Peyer's patch (tissue), 4 donors: ENCODE measurements around the gene TBX3. TPM values are rescaled to one million over a fixed set of nuclear protein-coding genes. Genes with fewer than 3 reads are reported as not detected.

Source experiments
- DNase-seq, 3 donors: peaks; one replicate each; pipeline ENCODE4 v3.0.0-alpha.2; 2017 to 2019
- H3K27ac ChIP-seq, 4 donors: fragments of 200-600 bp; sonication (generic); one replicate each; pipeline ENCODE4 v1.5.1; 2016 to 2019
- H3K27me3 ChIP-seq, 2 donors: fragments of 200-600 bp; sonication (generic); one replicate each; pipeline ENCODE4 v1.5.1; 2019
- H3K36me3 ChIP-seq, 3 donors: fragments of 200-600 bp; sonication (generic); one replicate each; pipeline ENCODE4 v1.5.1; 2016 to 2019
- H3K4me1 ChIP-seq, 4 donors: fragments of 200-600 bp; sonication (generic); one replicate each; pipeline ENCODE4 v1.5.1; 2016 to 2019
- H3K4me3 ChIP-seq, 4 donors: fragments of 200-600 bp; sonication (generic); 1 replicate in 3 of 4; 2 replicates in 1 of 4; pipeline ENCODE4 v1.5.1; 2016 to 2019; ENCODE audit warnings: mild to moderate bottlenecking in 1 of 4
- H3K9me3 ChIP-seq, 4 donors: fragments of 200-600 bp; sonication (generic); one replicate each; pipeline ENCODE4 v1.5.1; 2016 to 2019; ENCODE audit warnings: mild to moderate bottlenecking in 1 of 4
- CTCF ChIP-seq, 6 experiments: fragments of 450-650 bp in 4 of 6; fragments of 200-600 bp in 2 of 6; sonication (generic) in 1 of 6; IDR thresholded peaks; one replicate each; pipeline ENCODE4 v1.5.1; 2017 to 2019; ENCODE audit warnings: antibody characterized with exemption in 6 of 6, mild to moderate bottlenecking in 3 of 6, moderate library complexity in 1 of 6
- POLR2A ChIP-seq, 2 donors: fragments of 450-650 bp; IDR thresholded peaks; one replicate each; pipeline ENCODE4 v1.5.1; 2017; ENCODE audit warnings: antibody characterized with exemption in 2 of 2, mild to moderate bottlenecking in 2 of 2, moderate library complexity in 2 of 2
- total RNA-seq, 4 donors: library from RNA; depleted of rRNA; stranded (reverse); fragments of >200 nt; gene quantifications; one replicate each; pipeline ENCODE4 v1.1.0, GENCODE V29; 2016

TBX3 gene
- total RNA-seq, 4 donors from 2014 or later = 50.3 to 90.0 (median 80.2) TPM

GRCh38 chr12:114698566-114699163, 14.7 kb upstream of the TBX3 start:
- H3K27ac ChIP-seq = no peak overlapping the region
- peak overlapping the region in 2 of 4 donors; percentile 41 to 44 for H3K4me3 ChIP-seq
- peaks cover 0 to 21% of the 10 kb centered on the region in 2 donors for H3K27me3 ChIP-seq
- H3K4me1 ChIP-seq = peaks cover 0 to 9% (median 0%) of the 10 kb centered on the region in 4 donors
- H3K9me3 ChIP-seq = no peaks in the 10 kb centered on the region
- TF ChIP-seq POLR2A (IDR thresholded peaks at IDR 0.05) (no peak), CTCF (IDR thresholded peaks at IDR 0.05) (no peak)
- H3K36me3 ChIP-seq = no peaks in the 10 kb centered on the region
- DNase-seq = no peak

- Histone ChIP-seq H3K9me3 (no peaks in the 10 kb centered on the region), H3K36me3 (no peaks in the 10 kb centered on the region), H3K4me3 (peak overlapping the region in 2 of 4 donors; percentile 41 to 44), H3K27me3 (peaks cover 0 to 21% of the 10 kb centered on the region in 2 donors), H3K4me1 (peaks cover 0 to 11% (median 0%) of the 10 kb centered on the region in 4 donors), H3K27ac (no peak overlapping the region)
- TF ChIP-seq CTCF (IDR thresholded peaks at IDR 0.05) = no peak
- TF ChIP-seq POLR2A (IDR thresholded peaks at IDR 0.05) = no peak
- no peak for DNase-seq
Measured at GRCh38 chr12:114697741-114698565, 14.0 kb upstream of the TBX3 start.

DNA sequence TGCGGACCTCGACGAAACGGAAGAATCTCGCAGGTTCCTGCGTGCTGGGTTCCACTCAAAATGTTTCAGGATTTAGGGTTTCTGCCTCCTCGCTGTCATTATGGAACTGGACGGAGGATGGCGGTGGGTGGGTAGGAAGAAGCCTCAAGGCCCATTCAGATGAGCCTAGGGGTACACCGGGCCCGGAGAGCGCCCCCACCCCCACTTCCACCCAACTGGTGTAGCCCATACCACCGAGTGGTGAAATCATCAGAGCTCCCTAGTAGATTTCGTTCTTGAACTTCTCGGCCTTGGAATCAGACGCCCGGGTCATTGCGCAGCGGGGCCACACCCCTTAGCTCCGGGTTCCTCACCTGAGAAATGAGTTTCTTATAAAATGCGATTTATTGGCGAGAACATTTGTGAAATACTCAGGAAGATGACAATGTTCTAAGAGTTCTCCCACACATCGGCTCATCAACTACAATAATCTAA, 13.3 kb upstream of the TBX3 start:
- H3K9me3 ChIP-seq = no peaks in the 10 kb centered on the region
- H3K36me3 ChIP-seq = no peaks in the 10 kb centered on the region
- TF ChIP-seq POLR2A (IDR thresholded peaks at IDR 0.05) (no peak), CTCF (IDR thresholded peaks at IDR 0.05) (no peak)
- H3K4me3 ChIP-seq = peak overlapping the region in 1 of 4 donors; percentile 41
- peaks cover 0 to 18% (median 0%) of the 10 kb centered on the region in 4 donors for H3K4me1 ChIP-seq
- H3K27ac ChIP-seq = no peak overlapping the region
- no peak for DNase-seq
- H3K27me3 ChIP-seq = peaks cover 0 to 21% of the 10 kb centered on the region in 2 donors

DNA sequence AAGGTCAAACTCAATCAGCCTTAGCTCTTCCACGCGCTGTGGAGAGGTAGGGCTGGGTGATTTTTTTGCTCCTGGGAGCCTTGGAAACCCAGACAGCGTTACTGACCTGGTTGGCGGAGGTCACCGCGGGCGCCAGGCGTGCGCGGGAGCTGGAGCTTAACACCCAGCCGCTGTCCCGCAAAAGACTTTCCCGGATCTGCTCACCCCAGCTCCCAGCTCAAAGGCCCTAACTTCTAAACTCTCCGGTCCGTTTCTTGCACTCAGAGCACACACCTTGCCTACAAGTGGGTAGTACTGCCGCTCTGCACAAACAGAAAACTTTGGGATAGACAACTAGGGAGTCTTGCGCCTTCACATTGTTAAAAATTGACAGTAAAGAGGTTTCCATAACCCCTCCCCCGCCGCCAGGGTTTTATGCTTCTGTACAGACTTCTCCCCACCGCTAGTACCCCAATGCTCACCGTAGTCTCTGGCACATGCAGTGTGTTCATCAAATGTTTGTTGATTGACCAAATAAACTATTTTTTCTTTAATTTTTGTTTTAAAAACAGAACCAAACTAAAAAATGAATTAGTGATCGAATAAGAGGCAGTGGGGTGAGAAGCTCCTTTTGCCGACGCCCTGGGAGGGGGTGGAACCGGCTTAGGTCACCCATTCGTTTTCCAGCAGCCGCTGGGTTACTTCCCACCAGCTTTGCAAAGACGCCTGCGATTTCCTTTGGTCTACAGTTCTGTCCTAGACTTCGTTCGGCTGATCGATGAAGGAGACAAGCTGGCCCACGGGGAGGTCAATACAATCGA, 12.7 kb upstream of the TBX3 start:
- Histone ChIP-seq H3K4me1 (peaks cover 0 to 22% (median 0%) of the 10 kb centered on the region in 4 donors), H3K27me3 (peaks cover 0 to 27% of the 10 kb centered on the region in 2 donors), H3K9me3 (no peaks in the 10 kb centered on the region), H3K4me3 (no peak overlapping the region), H3K27ac (no peak overlapping the region), H3K36me3 (no peaks in the 10 kb centered on the region)
- no peak for DNase-seq
- no peak for TF ChIP-seq POLR2A (IDR thresholded peaks at IDR 0.05)
- TF ChIP-seq CTCF (IDR thresholded peaks at IDR 0.05) = no peak

- no peak for DNase-seq
- H3K9me3 ChIP-seq = no peaks in the 10 kb centered on the region
- H3K36me3 ChIP-seq = no peaks in the 10 kb centered on the region
- H3K4me3 ChIP-seq = no peak overlapping the region
- no peak overlapping the region for H3K27ac ChIP-seq
- peaks cover 0 to 27% of the 10 kb centered on the region in 2 donors for H3K27me3 ChIP-seq
- peaks cover 0 to 19% (median 0%) of the 10 kb centered on the region in 4 donors for H3K4me1 ChIP-seq
- TF ChIP-seq CTCF (IDR thresholded peaks at IDR 0.05) (no peak), POLR2A (IDR thresholded peaks at IDR 0.05) (no peak)
Measured at GRCh38 chr12:114695305-114695592, 11.3 kb upstream of the TBX3 start.
